Thyroid gland (tissue), 4 donors: ENCODE measurements around the gene GREB1L.

Experiments
- POLR2A ChIP-seq, 2 donors: fragments of 450-650 bp; IDR thresholded peaks; one replicate each; pipeline ENCODE4 v1.6.1; 2017; ENCODE audit warnings: antibody characterized with exemption in 2 of 2, mild to moderate bottlenecking in 2 of 2, moderate library complexity in 1 of 2
- TF ChIP-seq, protein P1 (sequence below), 6 experiments: fragments of 200-600 bp in 3 of 6; fragments of 450-650 bp in 3 of 6; sonication (generic) in 3 of 6; IDR thresholded peaks; one replicate each; pipeline ENCODE4 v1.5.1; 2016 to 2019; ENCODE audit warnings: antibody characterized with exemption in 6 of 6, mild to moderate bottlenecking in 2 of 6, inconsistent platforms in 1 of 6, moderate library complexity in 1 of 6

DNA sequence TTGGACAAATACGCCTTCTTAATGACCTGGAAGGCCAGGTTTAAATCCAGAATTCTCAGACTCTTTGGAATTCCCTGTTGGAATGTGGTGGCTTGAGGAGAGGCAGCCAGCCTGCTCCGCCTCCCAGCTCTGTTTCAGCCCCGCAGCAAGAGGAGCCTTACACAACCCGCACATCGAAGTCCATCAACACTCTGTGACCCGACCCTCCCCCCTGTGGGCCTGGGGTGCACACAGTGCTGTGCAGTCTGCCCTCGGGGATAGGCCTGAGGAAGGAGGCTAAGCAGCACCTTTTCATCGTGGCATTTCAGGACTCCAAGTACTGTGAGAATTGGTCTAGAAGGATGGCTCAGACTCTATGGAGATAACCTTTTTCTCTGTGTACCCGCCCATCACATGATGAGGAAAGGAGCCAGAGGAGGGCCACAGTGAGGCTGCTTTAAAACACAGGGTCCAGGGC lies 73.7 kb downstream of the GREB1L start:
- TF ChIP-seq, protein P1, sequence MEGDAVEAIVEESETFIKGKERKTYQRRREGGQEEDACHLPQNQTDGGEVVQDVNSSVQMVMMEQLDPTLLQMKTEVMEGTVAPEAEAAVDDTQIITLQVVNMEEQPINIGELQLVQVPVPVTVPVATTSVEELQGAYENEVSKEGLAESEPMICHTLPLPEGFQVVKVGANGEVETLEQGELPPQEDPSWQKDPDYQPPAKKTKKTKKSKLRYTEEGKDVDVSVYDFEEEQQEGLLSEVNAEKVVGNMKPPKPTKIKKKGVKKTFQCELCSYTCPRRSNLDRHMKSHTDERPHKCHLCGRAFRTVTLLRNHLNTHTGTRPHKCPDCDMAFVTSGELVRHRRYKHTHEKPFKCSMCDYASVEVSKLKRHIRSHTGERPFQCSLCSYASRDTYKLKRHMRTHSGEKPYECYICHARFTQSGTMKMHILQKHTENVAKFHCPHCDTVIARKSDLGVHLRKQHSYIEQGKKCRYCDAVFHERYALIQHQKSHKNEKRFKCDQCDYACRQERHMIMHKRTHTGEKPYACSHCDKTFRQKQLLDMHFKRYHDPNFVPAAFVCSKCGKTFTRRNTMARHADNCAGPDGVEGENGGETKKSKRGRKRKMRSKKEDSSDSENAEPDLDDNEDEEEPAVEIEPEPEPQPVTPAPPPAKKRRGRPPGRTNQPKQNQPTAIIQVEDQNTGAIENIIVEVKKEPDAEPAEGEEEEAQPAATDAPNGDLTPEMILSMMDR (IDR thresholded peaks at IDR 0.05): no peak
- no peak for TF ChIP-seq POLR2A (IDR thresholded peaks at IDR 0.05)
